ENCODE results near the gene NIPAL3.

The NIPAL3 gene

GRCh38 chr1:24391882-24392603 lies 23.6 kb upstream of the NIPAL3 start:
- DNase-seq (ENCODE audit: low spot score), result peak; percentile 77

- no peak for DNase-seq (ENCODE audit: low spot score)
Measured at GRCh38 chr1:24392604-24392946, 23.0 kb upstream of the NIPAL3 start.

GRCh38 chr1:24392982-24393650 lies 22.5 kb upstream of the NIPAL3 start:
- no peak for DNase-seq (ENCODE audit: low spot score)

GRCh38 chr1:24393892-24394291 lies 21.7 kb upstream of the NIPAL3 start:
- no peak for DNase-seq (ENCODE audit: low spot score)

GRCh38 chr1:24400065-24400464 lies 15.5 kb upstream of the NIPAL3 start:
- no peak for DNase-seq (ENCODE audit: low spot score)

GRCh38 chr1:24403806-24404205 lies 11.8 kb upstream of the NIPAL3 start:
- peak; percentile 89 for DNase-seq (ENCODE audit: low spot score)

GRCh38 chr1:24406788-24407187 lies 8.8 kb upstream of the NIPAL3 start:
- DNase-seq (ENCODE audit: low spot score), result no peak

GRCh38 chr1:24409535-24409934 lies 6.1 kb upstream of the NIPAL3 start:
- DNase-seq (ENCODE audit: low spot score), result no peak

GRCh38 chr1:24410750-24411149 lies 4.9 kb upstream of the NIPAL3 start:
- no peak for DNase-seq (ENCODE audit: low spot score)

GRCh38 chr1:24411963-24412362 lies 3.6 kb upstream of the NIPAL3 start:
- DNase-seq (ENCODE audit: low spot score), result no peak

- DNase-seq (ENCODE audit: low spot score), result no peak
Measured at GRCh38 chr1:24412408-24412807, 3.2 kb upstream of the NIPAL3 start.

GRCh38 chr1:24413350-24414163 lies 2.0 kb upstream of the NIPAL3 start, which contains the start of gene STPG1:
Gene STPG1 (minus strand): TSS chr1:24413782. CDS start chr1:24401388, 12,394 bp downstream.
- DNase-seq (ENCODE audit: low spot score), result peak; percentile 91

- no peak for DNase-seq (ENCODE audit: low spot score)
Measured at GRCh38 chr1:24414775-24415333, 748 bp upstream of the NIPAL3 start.

- DNase-seq (ENCODE audit: low spot score), result no peak
Measured at GRCh38 chr1:24415910-24416665, 486 bp downstream of the NIPAL3 start.

GRCh38 chr1:24416666-24417391 lies 1.2 kb downstream of the NIPAL3 start:
- DNase-seq (ENCODE audit: low spot score), result no peak

GRCh38 chr1:24417681-24418080 lies 2.1 kb downstream of the NIPAL3 start:
- DNase-seq (ENCODE audit: low spot score), result no peak

- peak; percentile 93 for DNase-seq (ENCODE audit: low spot score)
Measured at GRCh38 chr1:24418898-24419628, 3.5 kb downstream of the NIPAL3 start.

GRCh38 chr1:24420547-24420946 lies 4.9 kb downstream of the NIPAL3 start:
- no peak for DNase-seq (ENCODE audit: low spot score)

GRCh38 chr1:24421502-24421901 lies 5.9 kb downstream of the NIPAL3 start:
- no peak for DNase-seq (ENCODE audit: low spot score)

GRCh38 chr1:24424207-24424606 lies 8.6 kb downstream of the NIPAL3 start:
- DNase-seq (ENCODE audit: low spot score), result no peak

Measured in pons (tissue), 1 donor.